ENCODE data around the gene OSGEP.

The OSGEP gene

GRCh38 chr14:20454516-20455354 is at the start of gene OSGEP, which contains the start of gene APEX1:
Gene OSGEP, minus strand, starts transcription at chr14:20454812. Its CDS starts 129 bp downstream, at chr14:20454683.
Gene APEX1, plus strand, starts transcription at chr14:20455226. Its CDS starts 420 bp downstream, at chr14:20455646.
- peak; percentile 99 for DNase-seq (ENCODE audit: low spot score)

GRCh38 chr14:20503898-20504297 is 49.3 kb upstream of the OSGEP start:
- DNase-seq (ENCODE audit: low spot score): no peak

- DNase-seq (ENCODE audit: low spot score): no peak
Observed at GRCh38 chr14:20501346-20501745, 46.7 kb upstream of the OSGEP start.

- DNase-seq (ENCODE audit: low spot score): no peak
Observed at GRCh38 chr14:20499881-20500280, 45.3 kb upstream of the OSGEP start.

- no peak for DNase-seq (ENCODE audit: low spot score)
Observed at GRCh38 chr14:20499108-20499507, 44.5 kb upstream of the OSGEP start.

- DNase-seq (ENCODE audit: low spot score): no peak
Observed at GRCh38 chr14:20498622-20499021, 44.0 kb upstream of the OSGEP start.

GRCh38 chr14:20494935-20495766 is 40.5 kb upstream of the OSGEP start:
- peak; percentile 26 for DNase-seq (ENCODE audit: low spot score)

GRCh38 chr14:20493634-20494033 is 39.0 kb upstream of the OSGEP start:
- no peak for DNase-seq (ENCODE audit: low spot score)

- no peak for DNase-seq (ENCODE audit: low spot score)
Observed at GRCh38 chr14:20492486-20492885, 37.9 kb upstream of the OSGEP start.

- no peak for DNase-seq (ENCODE audit: low spot score)
Observed at GRCh38 chr14:20490563-20490962, 36.0 kb upstream of the OSGEP start.

- DNase-seq (ENCODE audit: low spot score): no peak
Observed at GRCh38 chr14:20489093-20489994, 34.7 kb upstream of the OSGEP start.

- DNase-seq (ENCODE audit: low spot score): no peak
Observed at GRCh38 chr14:20487396-20487725, 32.7 kb upstream of the OSGEP start.

- no peak for DNase-seq (ENCODE audit: low spot score)
Observed at GRCh38 chr14:20486684-20487395, 32.2 kb upstream of the OSGEP start.

- DNase-seq (ENCODE audit: low spot score): no peak
Observed at GRCh38 chr14:20485900-20486299, 31.3 kb upstream of the OSGEP start.

GRCh38 chr14:20482382-20482781 is 27.8 kb upstream of the OSGEP start:
- DNase-seq (ENCODE audit: low spot score): no peak

GRCh38 chr14:20478894-20479293 is 24.3 kb upstream of the OSGEP start:
- no peak for DNase-seq (ENCODE audit: low spot score)

- DNase-seq (ENCODE audit: low spot score): no peak
Observed at GRCh38 chr14:20477211-20477876, 22.7 kb upstream of the OSGEP start.

- no peak for DNase-seq (ENCODE audit: low spot score)
Observed at GRCh38 chr14:20476776-20477175, 22.2 kb upstream of the OSGEP start.

GRCh38 chr14:20472536-20473169 is 18.0 kb upstream of the OSGEP start:
- DNase-seq (ENCODE audit: low spot score): no peak

- no peak for DNase-seq (ENCODE audit: low spot score)
Observed at GRCh38 chr14:20470603-20470901, 15.9 kb upstream of the OSGEP start.

Data from LoVo (cell line).